Stimulated activated CD4-positive, alpha-beta T cell treated with anti-CD3 and anti-CD28 coated beads, Interleukin-4, amount 100 ng/mL, for 1 hour (primary cell): ENCODE results near the gene LDHAL6B.

Experiments used
- DNase-seq: peaks from one replicate; pipeline ENCODE4 v3.0.0-alpha.2; 2020

The LDHAL6B gene

GRCh38 chr15:59221511-59222505 lies 15.2 kb downstream of the LDHAL6B start:
- no peak for DNase-seq

DNA sequence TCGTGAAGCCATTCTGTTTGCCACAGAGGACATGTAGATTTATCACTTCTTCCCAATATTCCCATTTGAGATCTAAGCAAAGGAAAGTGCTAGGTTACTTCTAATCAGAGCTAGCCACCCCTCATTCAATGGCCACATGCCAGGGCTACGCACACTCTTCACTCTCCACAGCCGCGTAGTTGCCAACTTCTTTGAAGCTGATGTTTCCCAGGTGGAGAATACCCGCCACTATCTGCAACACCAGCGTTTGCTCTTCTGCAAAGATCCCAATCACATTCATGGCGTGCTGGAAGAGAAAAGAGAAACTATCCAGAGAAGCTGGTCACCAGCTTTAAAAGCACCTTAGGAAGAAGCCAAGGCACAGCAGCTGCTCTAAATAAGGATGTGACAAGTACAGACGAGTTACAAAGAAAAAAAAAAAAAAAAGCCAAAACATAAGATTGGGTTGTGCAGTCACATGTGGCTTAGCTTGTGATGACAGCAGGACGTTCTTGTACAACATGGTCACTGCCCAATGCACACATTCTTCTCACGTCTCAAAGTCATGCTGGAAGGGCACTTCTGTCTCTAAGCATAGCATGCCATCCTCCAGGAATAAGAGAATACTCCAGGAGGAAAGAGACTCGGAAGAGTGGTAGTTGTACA lies 16.4 kb downstream of the LDHAL6B start:
- DNase-seq: no peak

DNA sequence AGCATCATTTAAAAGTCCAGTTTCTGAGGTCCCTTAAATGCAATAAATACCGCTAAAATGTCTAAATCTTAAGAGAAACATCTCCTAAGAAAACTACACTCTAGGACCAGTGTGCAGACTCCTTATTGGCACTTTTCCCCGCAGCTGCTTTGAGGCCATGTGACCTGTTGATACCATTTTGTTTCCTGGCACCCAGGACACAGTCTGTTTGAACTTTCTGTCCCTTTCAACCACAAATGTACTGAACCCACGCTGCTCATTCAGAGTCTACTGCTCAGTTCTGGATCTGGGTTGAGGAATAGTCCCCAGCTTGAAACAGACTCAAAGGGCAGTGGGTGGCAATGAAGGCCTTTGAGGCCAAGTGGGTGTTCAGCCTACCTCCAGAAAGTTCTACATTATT lies 17.1 kb downstream of the LDHAL6B start:
- DNase-seq: no peak

DNA sequence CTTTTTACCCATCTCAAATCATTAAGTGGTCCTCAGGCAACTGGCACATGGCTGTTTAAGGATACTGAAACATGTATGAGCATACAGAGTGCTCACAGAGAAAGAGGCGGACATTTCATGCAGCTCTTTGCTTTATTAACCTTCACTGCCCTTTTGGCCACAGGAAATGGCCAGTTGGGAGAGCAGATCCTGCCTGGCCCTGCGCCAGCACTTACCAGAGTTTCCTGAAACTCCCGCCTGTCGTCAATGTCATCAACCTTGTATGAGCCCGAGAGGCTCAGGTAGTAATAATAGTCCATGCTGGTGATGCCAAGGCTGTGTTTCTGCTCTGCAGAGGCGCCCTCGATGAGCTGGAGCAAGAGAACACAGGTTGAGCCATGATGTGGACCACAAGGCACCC lies 17.8 kb downstream of the LDHAL6B start:
- no peak for DNase-seq

- no peak for DNase-seq
These were observed 20.4 kb downstream of the LDHAL6B start for GRCh38 chr15:59227021-59227420.

DNA sequence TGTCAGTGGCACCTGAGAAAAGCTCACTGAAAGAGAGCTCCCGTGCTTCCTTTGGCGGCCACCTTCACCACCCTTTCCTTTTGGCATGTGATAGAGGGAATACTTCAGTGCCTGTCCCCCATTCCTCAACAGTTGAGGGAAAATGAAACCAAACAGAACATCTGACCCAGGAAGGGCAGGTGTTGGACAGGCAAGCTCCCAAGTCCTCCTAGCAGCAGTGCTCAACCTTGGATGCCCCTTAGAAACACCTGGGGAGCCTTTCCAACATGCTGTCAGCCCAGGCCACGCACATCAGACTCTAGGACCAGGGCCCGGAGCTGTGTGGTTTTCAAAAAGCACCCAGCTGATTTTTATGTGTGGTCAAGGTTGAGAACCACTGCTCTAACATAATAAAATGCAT lies 22.4 kb downstream of the LDHAL6B start:
- no peak for DNase-seq

GRCh38 chr15:59229453-59229852 lies 22.8 kb downstream of the LDHAL6B start:
- DNase-seq: no peak

- DNase-seq: no peak
These were observed 23.9 kb downstream of the LDHAL6B start for GRCh38 chr15:59230531-59231055.

DNA sequence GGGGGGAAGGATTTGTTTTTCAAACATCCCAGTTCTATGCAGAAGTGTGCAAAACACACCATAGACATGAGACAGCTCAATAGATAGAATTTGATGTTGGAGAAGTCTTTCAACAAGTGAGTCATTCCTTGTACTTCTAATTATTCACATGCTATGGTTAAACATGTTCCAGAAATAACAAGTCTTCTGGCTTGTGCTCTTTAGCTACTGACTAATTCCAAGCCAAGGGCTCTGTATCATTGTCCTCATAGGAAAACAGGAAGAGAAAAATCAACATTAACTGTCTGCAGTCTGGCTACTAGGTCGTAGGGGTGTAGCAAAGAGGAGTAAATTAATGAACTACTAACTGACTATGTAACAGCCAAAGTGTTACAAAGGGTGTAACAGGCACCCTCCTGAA lies 25.8 kb downstream of the LDHAL6B start:
- DNase-seq: no peak

DNA sequence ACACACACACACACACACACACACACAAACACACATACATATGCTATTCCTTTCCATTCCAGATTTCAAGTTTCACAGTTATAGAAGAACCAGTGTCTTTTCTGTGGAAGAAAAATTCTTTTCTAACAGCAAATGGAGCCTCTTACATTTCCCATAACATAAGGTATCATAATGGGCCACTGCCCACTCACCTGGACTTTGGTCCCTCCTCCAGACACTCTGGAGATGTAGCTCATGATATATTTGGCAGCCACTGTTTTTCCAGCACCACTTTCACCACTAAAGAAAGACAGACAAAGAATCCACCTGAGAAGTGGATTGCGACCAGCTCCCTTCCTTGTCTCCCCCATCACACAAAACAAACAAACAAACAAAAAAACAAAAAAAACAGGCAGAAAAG lies 29.8 kb downstream of the LDHAL6B start:
- no peak for DNase-seq

GRCh38 chr15:59237119-59237855 lies 30.6 kb downstream of the LDHAL6B start:
- no peak for DNase-seq

- no peak for DNase-seq
These were observed 31.3 kb downstream of the LDHAL6B start for GRCh38 chr15:59237924-59238331.

DNA sequence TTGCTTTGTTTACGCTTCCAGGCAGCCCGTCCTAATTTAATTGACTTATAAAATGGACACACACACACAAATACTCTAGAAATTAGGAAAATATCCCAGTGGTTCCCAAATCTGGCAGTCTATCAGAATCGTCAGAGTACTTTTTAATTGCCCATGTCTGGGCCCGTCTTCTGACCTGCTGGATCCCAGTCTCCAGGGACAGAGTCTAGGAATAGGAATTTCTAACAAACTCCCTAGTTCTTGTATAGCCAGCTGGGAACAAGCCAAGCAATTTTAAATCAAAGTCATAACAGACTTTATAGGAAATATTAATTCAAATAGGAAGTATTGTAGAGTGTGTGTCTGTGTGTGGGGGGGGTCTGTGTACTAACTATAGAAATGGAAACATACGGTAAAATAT lies 33.4 kb downstream of the LDHAL6B start:
- no peak for DNase-seq

- DNase-seq: no peak
These were observed 36.0 kb downstream of the LDHAL6B start for GRCh38 chr15:59242649-59243048.

- DNase-seq: no peak
These were observed 37.0 kb downstream of the LDHAL6B start for GRCh38 chr15:59243622-59244021.

DNA sequence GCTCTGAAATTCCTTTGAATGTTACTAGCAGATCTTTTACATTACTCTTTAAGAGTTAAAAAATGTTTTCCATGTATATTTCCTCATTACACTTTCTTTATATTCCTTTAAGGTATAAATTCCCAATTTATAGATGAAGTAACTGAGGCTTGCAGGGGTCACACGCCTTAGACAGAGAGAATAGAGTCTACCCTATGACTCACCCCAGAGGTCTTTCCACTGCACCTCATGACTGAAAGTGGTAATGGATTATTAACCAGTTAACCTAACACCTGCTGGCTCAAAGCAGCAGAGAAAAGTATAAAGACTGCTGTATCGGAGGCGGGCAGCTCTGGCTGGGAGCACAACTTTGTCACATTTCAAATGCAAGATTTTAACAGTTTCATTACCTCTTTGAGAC lies 37.7 kb downstream of the LDHAL6B start:
- no peak for DNase-seq

- no peak for DNase-seq
These were observed 38.9 kb downstream of the LDHAL6B start for GRCh38 chr15:59245559-59245958.

- DNase-seq: peak; percentile 31
These were observed 40.7 kb downstream of the LDHAL6B start for GRCh38 chr15:59247364-59247763.

GRCh38 chr15:59249816-59250215 lies 43.2 kb downstream of the LDHAL6B start:
- DNase-seq: no peak

DNA sequence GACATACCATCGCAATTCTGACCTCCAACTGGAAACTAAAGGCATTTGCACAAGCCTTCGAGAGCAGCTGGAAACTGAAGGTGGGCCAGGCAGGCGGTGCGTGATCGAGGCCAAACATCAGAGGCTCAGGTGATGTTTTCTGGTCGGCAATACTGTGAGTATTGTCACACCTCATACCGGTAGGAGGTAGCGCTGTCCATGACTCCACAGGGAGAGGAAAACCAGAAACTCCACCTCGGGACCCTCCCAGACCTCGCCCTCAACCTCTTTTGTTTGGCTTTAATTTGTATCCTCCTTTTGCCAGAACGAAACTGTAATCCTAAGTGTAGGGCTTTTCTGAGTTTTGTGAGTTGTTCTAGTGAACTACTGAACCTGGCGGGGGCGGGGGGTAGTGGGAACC lies 43.6 kb downstream of the LDHAL6B start:
- no peak for DNase-seq

DNA sequence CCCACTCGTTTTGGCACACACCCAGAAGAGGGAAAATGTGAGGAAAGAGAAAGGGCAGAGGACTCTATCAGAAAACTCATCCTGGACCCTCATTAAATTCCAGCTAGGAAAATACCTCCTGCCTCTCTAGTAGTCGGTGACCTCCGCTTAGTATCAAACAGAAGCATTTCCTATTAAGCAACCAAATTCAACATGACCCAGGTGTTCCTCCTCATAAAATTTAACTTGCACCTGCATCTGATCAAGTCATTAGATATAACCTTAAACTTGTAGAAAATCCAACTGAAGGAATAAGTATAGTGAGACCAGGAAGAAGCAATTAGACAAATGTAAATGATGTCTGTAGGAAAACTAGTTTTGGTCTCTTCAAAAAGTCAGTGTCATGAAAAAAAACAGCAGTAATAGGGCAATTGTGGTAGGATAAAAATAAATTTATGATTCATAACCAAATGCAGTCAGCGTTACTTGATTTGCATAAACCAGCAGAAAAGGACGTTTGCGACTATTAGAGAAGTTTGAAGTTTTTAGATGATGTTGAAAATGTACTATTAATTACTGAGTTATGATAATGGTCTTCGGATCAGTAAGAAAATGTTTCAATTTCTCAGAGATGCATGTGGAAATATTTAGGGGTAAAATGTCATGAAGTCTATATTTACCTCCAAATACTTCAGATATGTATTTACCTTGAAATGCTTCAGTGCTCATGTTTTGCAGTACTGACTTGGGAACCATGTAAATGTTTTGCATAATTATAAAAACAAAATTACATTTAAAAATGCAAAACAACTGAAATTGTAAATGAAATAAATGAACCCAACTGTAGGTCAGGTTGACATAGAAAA lies 44.6 kb downstream of the LDHAL6B start:
- no peak for DNase-seq

GRCh38 chr15:59252137-59252536 lies 45.5 kb downstream of the LDHAL6B start:
- no peak for DNase-seq
